ENCODE results near the gene DGKB.
"Not testable (repeated sequence)": the region's sequence is repeated elsewhere in the genome, so short reads cannot be mapped to it uniquely, and the experiment has no call there.

DGKB gene

GRCh38 chr7:14478834-14479510 lies 423.6 kb downstream of the DGKB start:
- no peaks in the 10 kb centered on the region for H3K4me1 ChIP-seq (ENCODE audit: control insufficient read depth in 1 of 2, insufficient read depth in 1 of 2, low read depth in 1 of 2, low read length in 1 of 2)
- no peak for TF ChIP-seq CTCF (IDR thresholded peaks at IDR 0.05)

GRCh38 chr7:14461716-14462115 lies 440.8 kb downstream of the DGKB start:
- not testable (repeated sequence) for H3K4me1 ChIP-seq (ENCODE audit: control insufficient read depth in 1 of 2, insufficient read depth in 1 of 2, low read depth in 1 of 2, low read length in 1 of 2); H3K27me3 ChIP-seq; H3K36me3 ChIP-seq; H3K9me3 ChIP-seq; H3K27ac ChIP-seq; H3K4me3 ChIP-seq (ENCODE audit: low read depth in 1 of 2, low read length in 1 of 2)

More at GRCh38 chr7:14478834-14479510, 423.6 kb downstream of the DGKB start:
- Histone ChIP-seq H3K4me3 (ENCODE audit: low read depth in 1 of 2, low read length in 1 of 2) (no peak overlapping the region), H3K27me3 (no peaks in the 10 kb centered on the region), H3K36me3 (no peaks in the 10 kb centered on the region), H3K27ac (no peak overlapping the region), H3K9me3 (no peaks in the 10 kb centered on the region)

- H3K4me1 ChIP-seq (ENCODE audit: control insufficient read depth in 1 of 2, insufficient read depth in 1 of 2, low read depth in 1 of 2, low read length in 1 of 2); H3K27ac ChIP-seq; H3K4me3 ChIP-seq (ENCODE audit: low read depth in 1 of 2, low read length in 1 of 2); H3K9me3 ChIP-seq; H3K27me3 ChIP-seq; H3K36me3 ChIP-seq: not testable (repeated sequence)
These were observed 443.7 kb downstream of the DGKB start for GRCh38 chr7:14458846-14459245.

GRCh38 chr7:14457568-14458453 lies 444.7 kb downstream of the DGKB start:
- Histone ChIP-seq H3K27ac (no peak overlapping the region), H3K4me3 (ENCODE audit: low read depth in 1 of 2, low read length in 1 of 2) (no peak overlapping the region), H3K9me3 (no peaks in the 10 kb centered on the region), H3K36me3 (no peaks in the 10 kb centered on the region), H3K4me1 (ENCODE audit: control insufficient read depth in 1 of 2, insufficient read depth in 1 of 2, low read depth in 1 of 2, low read length in 1 of 2) (no peaks in the 10 kb centered on the region), H3K27me3 (no peaks in the 10 kb centered on the region)
- TF ChIP-seq CTCF (IDR thresholded peaks at IDR 0.05): peak; percentile 36

GRCh38 chr7:14449291-14449690 lies 453.3 kb downstream of the DGKB start:
- no peaks in the 10 kb centered on the region for H3K27me3 ChIP-seq
- H3K27ac ChIP-seq: no peak overlapping the region
- no peaks in the 10 kb centered on the region for H3K4me1 ChIP-seq (ENCODE audit: control insufficient read depth in 1 of 2, insufficient read depth in 1 of 2, low read depth in 1 of 2, low read length in 1 of 2)
- no peaks in the 10 kb centered on the region for H3K36me3 ChIP-seq
- no peak overlapping the region for H3K4me3 ChIP-seq (ENCODE audit: low read depth in 1 of 2, low read length in 1 of 2)
- H3K9me3 ChIP-seq: no peaks in the 10 kb centered on the region
- TF ChIP-seq CTCF (IDR thresholded peaks at IDR 0.05): no peak

GRCh38 chr7:14446829-14447228 lies 455.7 kb downstream of the DGKB start:
- Histone ChIP-seq H3K9me3 (no peaks in the 10 kb centered on the region), H3K27ac (no peak overlapping the region), H3K36me3 (no peaks in the 10 kb centered on the region), H3K4me1 (ENCODE audit: control insufficient read depth in 1 of 2, insufficient read depth in 1 of 2, low read depth in 1 of 2, low read length in 1 of 2) (no peaks in the 10 kb centered on the region), H3K4me3 (ENCODE audit: low read depth in 1 of 2, low read length in 1 of 2) (no peak overlapping the region), H3K27me3 (no peaks in the 10 kb centered on the region)
- no peak for TF ChIP-seq CTCF (IDR thresholded peaks at IDR 0.05)
